HCT116 (cell line): Measurements from ENCODE around the gene DYNLT1.

Experiments used
- CTCF ChIP-seq, 3 experiments: fragments of 200-600 bp in 1 of 3; sonication (generic) in 1 of 3; IDR thresholded peaks in 2 of 3; conservative IDR thresholded peaks in 1 of 3; 2 replicates each; pipeline ENCODE4 v1.5.1; 2012 to 2017; ENCODE audit warnings: low read depth in 2 of 3, low read length in 2 of 3, antibody characterized with exemption in 1 of 3, borderline replicate concordance in 1 of 3, control low read depth in 1 of 3, mild to moderate bottlenecking in 1 of 3, mixed read lengths in 1 of 3, mixed run types in 1 of 3, moderate library complexity in 1 of 3; ENCODE audit not compliant: insufficient read depth in 1 of 3
- EGR1 ChIP-seq: IDR thresholded peaks from 2 replicates; pipeline ENCODE4 v1.6.1; 2012; ENCODE audit warnings: low read depth
- EZH2phosphoT487 ChIP-seq: fragments of 200-600 bp; IDR thresholded peaks from 2 replicates; pipeline ENCODE4 v1.6.1; 2018; ENCODE audit warnings: antibody characterized with exemption, borderline replicate concordance
- JUND ChIP-seq: IDR thresholded peaks from 2 replicates; pipeline ENCODE4 v1.6.1; 2012
- POLR2A ChIP-seq: IDR thresholded peaks from 2 replicates; pipeline ENCODE4 v1.7.0; 2011; ENCODE audit warnings: borderline replicate concordance; ENCODE audit not compliant: insufficient read depth, insufficient read length; ENCODE audit errors: extremely low read depth
- RAD21 ChIP-seq: IDR thresholded peaks from 2 replicates; pipeline ENCODE4 v1.6.1; 2012; ENCODE audit warnings: low read depth, mild to moderate bottlenecking
- SP1 ChIP-seq: IDR thresholded peaks from 2 replicates; pipeline ENCODE4 v1.6.1; 2012; ENCODE audit warnings: low read depth
- SRF ChIP-seq: IDR thresholded peaks from 2 replicates; pipeline ENCODE4 v1.6.1; 2012; ENCODE audit warnings: low read depth
- ZBTB33 ChIP-seq: IDR thresholded peaks from 2 replicates; pipeline ENCODE4 v1.6.1; 2011; ENCODE audit warnings: mild to moderate bottlenecking, low read length, moderate library complexity; ENCODE audit not compliant: insufficient replicate concordance; ENCODE audit errors: extremely low read depth
- ZNF274 ChIP-seq: fragments of 200-500 bp; sonication (Bioruptor generic); IDR thresholded peaks from 2 replicates; pipeline ENCODE4 v1.6.1; 2014; ENCODE audit warnings: mild to moderate bottlenecking, low read depth, low read length, inconsistent platforms
- TF ChIP-seq, protein P1 (sequence below): IDR thresholded peaks from 2 replicates; pipeline ENCODE4 v1.6.1; 2012; ENCODE audit warnings: low read depth
- TF ChIP-seq, protein P2 (sequence below): IDR thresholded peaks from 2 replicates; pipeline ENCODE4 v1.6.1; 2012

GRCh38 chr6:158631678-158632537 is 12.6 kb downstream of the DYNLT1 start:
- TF ChIP-seq CTCF (IDR thresholded peaks at IDR 0.05 in 2 of 3, conservative IDR thresholded peaks at IDR 0.05 in 1 of 3; ENCODE audit: borderline replicate concordance in 1 of 3, insufficient read depth in 1 of 3, low read depth in 2 of 3, low read length in 2 of 3): no peak
- TF ChIP-seq ZNF274: no peak
- peak; percentile 41; the same call in 1 of the 2 replicates for TF ChIP-seq SP1
- TF ChIP-seq, protein P1, sequence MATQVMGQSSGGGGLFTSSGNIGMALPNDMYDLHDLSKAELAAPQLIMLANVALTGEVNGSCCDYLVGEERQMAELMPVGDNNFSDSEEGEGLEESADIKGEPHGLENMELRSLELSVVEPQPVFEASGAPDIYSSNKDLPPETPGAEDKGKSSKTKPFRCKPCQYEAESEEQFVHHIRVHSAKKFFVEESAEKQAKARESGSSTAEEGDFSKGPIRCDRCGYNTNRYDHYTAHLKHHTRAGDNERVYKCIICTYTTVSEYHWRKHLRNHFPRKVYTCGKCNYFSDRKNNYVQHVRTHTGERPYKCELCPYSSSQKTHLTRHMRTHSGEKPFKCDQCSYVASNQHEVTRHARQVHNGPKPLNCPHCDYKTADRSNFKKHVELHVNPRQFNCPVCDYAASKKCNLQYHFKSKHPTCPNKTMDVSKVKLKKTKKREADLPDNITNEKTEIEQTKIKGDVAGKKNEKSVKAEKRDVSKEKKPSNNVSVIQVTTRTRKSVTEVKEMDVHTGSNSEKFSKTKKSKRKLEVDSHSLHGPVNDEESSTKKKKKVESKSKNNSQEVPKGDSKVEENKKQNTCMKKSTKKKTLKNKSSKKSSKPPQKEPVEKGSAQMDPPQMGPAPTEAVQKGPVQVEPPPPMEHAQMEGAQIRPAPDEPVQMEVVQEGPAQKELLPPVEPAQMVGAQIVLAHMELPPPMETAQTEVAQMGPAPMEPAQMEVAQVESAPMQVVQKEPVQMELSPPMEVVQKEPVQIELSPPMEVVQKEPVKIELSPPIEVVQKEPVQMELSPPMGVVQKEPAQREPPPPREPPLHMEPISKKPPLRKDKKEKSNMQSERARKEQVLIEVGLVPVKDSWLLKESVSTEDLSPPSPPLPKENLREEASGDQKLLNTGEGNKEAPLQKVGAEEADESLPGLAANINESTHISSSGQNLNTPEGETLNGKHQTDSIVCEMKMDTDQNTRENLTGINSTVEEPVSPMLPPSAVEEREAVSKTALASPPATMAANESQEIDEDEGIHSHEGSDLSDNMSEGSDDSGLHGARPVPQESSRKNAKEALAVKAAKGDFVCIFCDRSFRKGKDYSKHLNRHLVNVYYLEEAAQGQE: no peak
- TF ChIP-seq POLR2A: no peak
- TF ChIP-seq ZBTB33: no peak
- no peak for TF ChIP-seq RAD21
- peak; percentile 79 for TF ChIP-seq JUND
- TF ChIP-seq SRF: no peak
- TF ChIP-seq EGR1: no peak
- TF ChIP-seq, protein P2, sequence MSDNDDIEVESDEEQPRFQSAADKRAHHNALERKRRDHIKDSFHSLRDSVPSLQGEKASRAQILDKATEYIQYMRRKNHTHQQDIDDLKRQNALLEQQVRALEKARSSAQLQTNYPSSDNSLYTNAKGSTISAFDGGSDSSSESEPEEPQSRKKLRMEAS: no peak
- TF ChIP-seq EZH2phosphoT487: no peak
